Panc1 (cell line): Measurements from ENCODE around the gene TNFAIP8L3. TPM values are rescaled to one million over a fixed set of nuclear protein-coding genes. Genes with fewer than 3 reads are reported as not detected.

Experiments
- ATAC-seq: fragments of 200-7000 bp; cut with Tn5 transposase; 2 replicates; pipeline ENCODE4 v1.9.1; 2020; ENCODE audit warnings: mild to moderate bottlenecking, moderate library complexity
- BruUV-seq: library from RNA; stranded (reverse); fragments of 400-500 nt; replicated peaks from 2 replicates; lab custom pipeline; 2021; lab: Mats Ljungman, UMichigan
- CTCF ChIA-PET: fragments of 300-600 bp; sonication (Branson Sonifier 250); formaldehyde crosslinking; loops from one replicate; lab custom pipeline; 2022; ENCODE audit warnings: antibody characterized with exemption; lab: Charles Lee
- POLR2A ChIA-PET: fragments of 300-600 bp; sonication (Branson Sonifier 250); formaldehyde crosslinking; loops from one replicate; lab custom pipeline; 2022; ENCODE audit warnings: antibody characterized with exemption; lab: Charles Lee
- DNase-seq: peaks from one replicate; pipeline ENCODE4 v3.0.0-alpha.2; 2010; ENCODE audit warnings: low read depth, low spot score
- H3K27ac ChIP-seq: 2 replicates; pipeline ENCODE4 v1.5.1; 2011; ENCODE audit warnings: mild to moderate bottlenecking, low read length, inconsistent platforms
- H3K27me3 ChIP-seq: fragments of 200-500 bp; sonication (Bioruptor generic); 2 replicates; pipeline ENCODE4 v1.6.0; 2014; ENCODE audit warnings: low read length, inconsistent platforms; ENCODE audit not compliant: control insufficient read depth, insufficient read depth
- H3K36me3 ChIP-seq: fragments of 200-500 bp; sonication (Bioruptor generic); 2 replicates; pipeline ENCODE4 v1.5.1; 2014; ENCODE audit warnings: inconsistent platforms, mild to moderate bottlenecking, low read length, moderate library complexity; ENCODE audit not compliant: control insufficient read depth, insufficient read depth
- H3K4me1 ChIP-seq: 2 replicates; pipeline ENCODE4 v1.5.1; 2011; ENCODE audit warnings: inconsistent platforms, mild to moderate bottlenecking, low read length, moderate library complexity; ENCODE audit not compliant: control insufficient read depth, insufficient read depth
- H3K4me3 ChIP-seq, 2 experiments: 2 replicates each; pipeline ENCODE4 v1.5.1; 2011 to 2012; ENCODE audit warnings: low read depth in 2 of 2, low read length in 2 of 2, mild to moderate bottlenecking in 2 of 2, inconsistent platforms in 1 of 2, moderate library complexity in 1 of 2
- H3K9me3 ChIP-seq: fragments of 200-500 bp; sonication (Bioruptor generic); 2 replicates; pipeline ENCODE4 v1.5.1; 2014; ENCODE audit warnings: low read depth, mild to moderate bottlenecking, inconsistent platforms, low read length, moderate library complexity; ENCODE audit not compliant: control insufficient read depth, insufficient read depth
- POLR2AphosphoS5 ChIP-seq: IDR thresholded peaks from 2 replicates; pipeline ENCODE4 v1.6.1; 2012; ENCODE audit warnings: mild to moderate bottlenecking, low read depth, low read length, moderate library complexity
- SIN3A ChIP-seq: IDR thresholded peaks from 2 replicates; pipeline ENCODE4 v1.6.1; 2012; ENCODE audit warnings: low read depth, mild to moderate bottlenecking, low read length, moderate library complexity, borderline replicate concordance; ENCODE audit not compliant: insufficient read depth
- TCF7L2 ChIP-seq: IDR thresholded peaks from 2 replicates; pipeline ENCODE4 v1.6.1; 2011; ENCODE audit warnings: mild to moderate bottlenecking, low read depth, low read length, inconsistent platforms
- in situ Hi-C: cut with HindIII; loops from 2 replicates; pipeline ENCODE4 v1.10.0; 2016; ENCODE audit warnings: low sequenced_read_pairs, low pct_unique_long_range_greater_than_20kb
- intact Hi-C: fragments of 100-400 bp; cut with micrococcal nuclease; formaldehyde crosslinking; loops from one replicate; pipeline ENCODE4 v1.10.0; 2022; ENCODE audit not compliant: unreplicated experiment
- total RNA-seq: library from RNA; stranded (reverse); gene quantifications from one replicate; pipeline ENCODE4 v1.2.1, GENCODE V29; 2021; ENCODE audit not compliant: unreplicated experiment
- TF ChIP-seq, protein P1 (sequence below): fragments of 450-650 bp; IDR thresholded peaks from 2 replicates; pipeline ENCODE4 v1.5.1; 2017; ENCODE audit warnings: mild to moderate bottlenecking
- TF ChIP-seq, protein P2 (sequence below), 2 experiments: IDR thresholded peaks; 2 replicates each; pipeline ENCODE4 v1.6.1; 2011 to 2012; ENCODE audit warnings: low read depth in 2 of 2, control low read depth in 1 of 2, low read length in 1 of 2, mild to moderate bottlenecking in 1 of 2, moderate library complexity in 1 of 2; ENCODE audit not compliant: insufficient read depth in 1 of 2

Gene TNFAIP8L3
- total RNA-seq, 1 experiment from 2014 or later = 1.0 TPM

DNA sequence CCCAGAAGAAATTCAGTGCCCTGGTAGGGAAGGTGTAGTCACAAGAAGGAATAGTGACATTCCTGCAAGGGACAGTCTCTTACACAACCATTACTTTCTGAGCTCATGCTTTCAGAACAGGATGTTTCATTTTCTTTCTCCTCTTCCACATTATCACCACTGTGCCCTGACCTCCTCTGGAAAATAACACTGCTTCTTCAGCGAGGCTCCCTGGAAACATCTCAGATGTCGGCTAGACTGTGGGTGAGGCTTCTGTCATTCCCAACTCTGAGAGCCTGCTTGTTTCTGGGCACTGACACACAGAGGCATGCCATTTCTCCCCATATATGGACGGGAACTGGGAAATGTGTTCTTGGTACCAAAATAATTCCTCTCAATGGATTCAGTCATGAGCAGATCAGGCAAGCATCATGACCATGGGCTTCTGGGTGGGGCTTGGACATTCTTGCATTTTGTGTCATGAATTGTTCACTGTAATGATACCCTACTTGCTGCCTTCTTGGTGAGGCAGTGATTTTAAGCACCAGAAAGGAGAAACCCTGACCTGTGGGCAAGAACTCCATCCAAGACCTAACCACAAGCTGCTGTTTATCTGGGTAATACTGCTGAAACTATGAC is 14.3 kb upstream of the TNFAIP8L3 start:
- no peak overlapping the region for H3K27ac ChIP-seq
- DNase-seq (no peak), ATAC-seq (no peak)
- no peak overlapping the region for H3K4me3 ChIP-seq
- TF ChIP-seq, protein P1, sequence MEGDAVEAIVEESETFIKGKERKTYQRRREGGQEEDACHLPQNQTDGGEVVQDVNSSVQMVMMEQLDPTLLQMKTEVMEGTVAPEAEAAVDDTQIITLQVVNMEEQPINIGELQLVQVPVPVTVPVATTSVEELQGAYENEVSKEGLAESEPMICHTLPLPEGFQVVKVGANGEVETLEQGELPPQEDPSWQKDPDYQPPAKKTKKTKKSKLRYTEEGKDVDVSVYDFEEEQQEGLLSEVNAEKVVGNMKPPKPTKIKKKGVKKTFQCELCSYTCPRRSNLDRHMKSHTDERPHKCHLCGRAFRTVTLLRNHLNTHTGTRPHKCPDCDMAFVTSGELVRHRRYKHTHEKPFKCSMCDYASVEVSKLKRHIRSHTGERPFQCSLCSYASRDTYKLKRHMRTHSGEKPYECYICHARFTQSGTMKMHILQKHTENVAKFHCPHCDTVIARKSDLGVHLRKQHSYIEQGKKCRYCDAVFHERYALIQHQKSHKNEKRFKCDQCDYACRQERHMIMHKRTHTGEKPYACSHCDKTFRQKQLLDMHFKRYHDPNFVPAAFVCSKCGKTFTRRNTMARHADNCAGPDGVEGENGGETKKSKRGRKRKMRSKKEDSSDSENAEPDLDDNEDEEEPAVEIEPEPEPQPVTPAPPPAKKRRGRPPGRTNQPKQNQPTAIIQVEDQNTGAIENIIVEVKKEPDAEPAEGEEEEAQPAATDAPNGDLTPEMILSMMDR = no peak
- no peak for TF ChIP-seq TCF7L2
- no peak for TF ChIP-seq SIN3A
- no peak for TF ChIP-seq POLR2AphosphoS5
- TF ChIP-seq, protein P2, sequence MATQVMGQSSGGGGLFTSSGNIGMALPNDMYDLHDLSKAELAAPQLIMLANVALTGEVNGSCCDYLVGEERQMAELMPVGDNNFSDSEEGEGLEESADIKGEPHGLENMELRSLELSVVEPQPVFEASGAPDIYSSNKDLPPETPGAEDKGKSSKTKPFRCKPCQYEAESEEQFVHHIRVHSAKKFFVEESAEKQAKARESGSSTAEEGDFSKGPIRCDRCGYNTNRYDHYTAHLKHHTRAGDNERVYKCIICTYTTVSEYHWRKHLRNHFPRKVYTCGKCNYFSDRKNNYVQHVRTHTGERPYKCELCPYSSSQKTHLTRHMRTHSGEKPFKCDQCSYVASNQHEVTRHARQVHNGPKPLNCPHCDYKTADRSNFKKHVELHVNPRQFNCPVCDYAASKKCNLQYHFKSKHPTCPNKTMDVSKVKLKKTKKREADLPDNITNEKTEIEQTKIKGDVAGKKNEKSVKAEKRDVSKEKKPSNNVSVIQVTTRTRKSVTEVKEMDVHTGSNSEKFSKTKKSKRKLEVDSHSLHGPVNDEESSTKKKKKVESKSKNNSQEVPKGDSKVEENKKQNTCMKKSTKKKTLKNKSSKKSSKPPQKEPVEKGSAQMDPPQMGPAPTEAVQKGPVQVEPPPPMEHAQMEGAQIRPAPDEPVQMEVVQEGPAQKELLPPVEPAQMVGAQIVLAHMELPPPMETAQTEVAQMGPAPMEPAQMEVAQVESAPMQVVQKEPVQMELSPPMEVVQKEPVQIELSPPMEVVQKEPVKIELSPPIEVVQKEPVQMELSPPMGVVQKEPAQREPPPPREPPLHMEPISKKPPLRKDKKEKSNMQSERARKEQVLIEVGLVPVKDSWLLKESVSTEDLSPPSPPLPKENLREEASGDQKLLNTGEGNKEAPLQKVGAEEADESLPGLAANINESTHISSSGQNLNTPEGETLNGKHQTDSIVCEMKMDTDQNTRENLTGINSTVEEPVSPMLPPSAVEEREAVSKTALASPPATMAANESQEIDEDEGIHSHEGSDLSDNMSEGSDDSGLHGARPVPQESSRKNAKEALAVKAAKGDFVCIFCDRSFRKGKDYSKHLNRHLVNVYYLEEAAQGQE (IDR thresholded peaks at IDR 0.05; ENCODE audit: insufficient read depth in 1 of 2, low read depth in 2 of 2, low read length in 1 of 2) = no peak
- POLR2A ChIA-PET = no interaction called here
- no peaks in the 10 kb centered on the region for H3K4me1 ChIP-seq
- in situ Hi-C loops (no loop called here), intact Hi-C loops (no loop called here)
- no TSS peak for BruUV-seq
- no peaks in the 10 kb centered on the region for H3K36me3 ChIP-seq
- H3K27me3 ChIP-seq = no peaks in the 10 kb centered on the region
- CTCF ChIA-PET = no interaction called here
- H3K9me3 ChIP-seq = no peaks in the 10 kb centered on the region

DNA sequence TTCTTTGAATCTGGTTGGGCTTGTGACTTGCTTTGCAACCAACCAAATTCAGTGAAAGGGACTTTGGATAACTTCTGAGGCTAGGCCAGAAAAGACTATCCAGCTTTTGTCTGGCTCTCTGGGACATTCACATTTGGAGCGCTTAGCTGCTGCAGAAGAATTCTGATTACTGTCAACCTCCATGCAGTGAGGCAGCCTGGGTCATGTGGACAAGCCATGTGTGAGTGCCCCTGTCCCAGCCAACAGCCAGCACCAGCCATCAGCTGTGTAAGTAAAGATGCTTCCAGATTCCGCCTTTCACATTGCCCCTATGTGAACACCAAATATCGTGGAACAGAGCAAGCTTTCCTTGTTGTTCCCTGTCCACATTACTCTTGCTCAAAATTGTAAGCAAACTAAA is 12.9 kb upstream of the TNFAIP8L3 start:
- Histone ChIP-seq H3K36me3 (no peaks in the 10 kb centered on the region), H3K4me1 (no peaks in the 10 kb centered on the region), H3K27ac (no peak overlapping the region), H3K4me3 (no peak overlapping the region), H3K27me3 (0 out of 2 replicates have a peak, but pooled peaks cover 2% of the 10 kb centered on the region), H3K9me3 (no peaks in the 10 kb centered on the region)
- ChIA-PET POLR2A (no interaction called here), CTCF (no interaction called here)
- intact Hi-C loops (no loop called here), in situ Hi-C loops (no loop called here)
- no TSS peak for BruUV-seq
- ATAC-seq = no peak
- no peak for DNase-seq
- TF ChIP-seq, protein P2 (IDR thresholded peaks at IDR 0.05; ENCODE audit: insufficient read depth in 1 of 2, low read depth in 2 of 2, low read length in 1 of 2) = no peak
- no peak for TF ChIP-seq POLR2AphosphoS5
- TF ChIP-seq SIN3A = no peak
- TF ChIP-seq, protein P1 = no peak
- TF ChIP-seq TCF7L2 = no peak
